CD4-positive, alpha-beta T cell (primary cell): ENCODE data around the gene POTEC. TPM values are rescaled to one million over a fixed set of nuclear protein-coding genes. Genes with fewer than 3 reads are reported as not detected.
"Not testable (repeated sequence)": the region's sequence is repeated elsewhere in the genome, so short reads cannot be mapped to it uniquely, and the experiment has no call there.

Experiments
- ATAC-seq: fragments of 200-7000 bp; cut with Tn5 transposase; one replicate; pipeline ENCODE4 v1.10.0; 2022; ENCODE audit warnings: mild to moderate bottlenecking; ENCODE audit not compliant: poor library complexity
- CTCF ChIA-PET: fragments of 350-600 bp; sonication (Branson Sonifier 250); formaldehyde crosslinking; loops from one replicate; lab custom pipeline; 2021; ENCODE audit warnings: antibody characterized with exemption, inconsistent platforms; lab: Charles Lee
- POLR2A ChIA-PET: fragments of 350-600 bp; sonication (Branson Sonifier 250); formaldehyde crosslinking; loops from one replicate; lab custom pipeline; 2021; ENCODE audit warnings: antibody characterized with exemption, inconsistent platforms; lab: Charles Lee
- DNase-seq, 14 experiments: peaks; one replicate each; pipeline ENCODE4 v3.0.0-alpha.2; 2013 to 2020; ENCODE audit warnings: mixed read lengths in 2 of 14
- H3K27ac ChIP-seq, 2 donors: one replicate each; pipeline versions ENCODE4 v1.5.1 to v1.7.0; 2013; ENCODE audit warnings: low read length in 2 of 2, low read depth in 1 of 2, mild to moderate bottlenecking in 1 of 2
- H3K27me3 ChIP-seq, 2 experiments: 1 replicate in 1 of 2; 2 replicates in 1 of 2; pipeline versions ENCODE4 v1.6.1 to v1.7.0; 2013; ENCODE audit warnings: low read length in 2 of 2, control low read depth in 1 of 2, mild to moderate bottlenecking in 1 of 2, moderate library complexity in 1 of 2; ENCODE audit not compliant: insufficient read depth in 2 of 2, control insufficient read depth in 1 of 2
- H3K36me3 ChIP-seq: one replicate; pipeline ENCODE4 v1.6.1; 2013; ENCODE audit warnings: low read length, control low read depth; ENCODE audit not compliant: insufficient read depth
- H3K4me1 ChIP-seq: one replicate; pipeline ENCODE4 v1.6.1; 2013; ENCODE audit warnings: low read length, control low read depth; ENCODE audit not compliant: insufficient read depth
- H3K4me3 ChIP-seq: one replicate; pipeline ENCODE4 v1.5.1; 2013; ENCODE audit warnings: mild to moderate bottlenecking, low read length, moderate library complexity
- H3K9me3 ChIP-seq, 2 experiments: 1 replicate in 1 of 2; 2 replicates in 1 of 2; pipeline versions ENCODE4 v1.6.1 to v1.7.0; 2013; ENCODE audit warnings: low read length in 2 of 2, mild to moderate bottlenecking in 2 of 2, control low read depth in 1 of 2, moderate library complexity in 1 of 2; ENCODE audit not compliant: control insufficient read depth in 1 of 2, insufficient read depth in 1 of 2
- H3K27ac Mint-ChIP-seq: one replicate; pipeline ENCODE4 v1.8.0; 2020; ENCODE audit warnings: mixed read lengths
- H3K27me3 Mint-ChIP-seq: one replicate; pipeline ENCODE4 v1.8.0; 2021; ENCODE audit warnings: mixed read lengths
- H3K36me3 Mint-ChIP-seq: one replicate; pipeline ENCODE4 v1.8.0; 2021; ENCODE audit warnings: low read depth, mixed read lengths
- H3K4me1 Mint-ChIP-seq: one replicate; pipeline ENCODE4 v1.8.0; 2021; ENCODE audit warnings: low read depth, mixed read lengths
- H3K4me3 Mint-ChIP-seq: one replicate; pipeline ENCODE4 v1.8.0; 2020; ENCODE audit warnings: mild to moderate bottlenecking, mixed read lengths
- H3K9me3 Mint-ChIP-seq: one replicate; pipeline ENCODE4 v1.8.0; 2020; ENCODE audit warnings: mixed read lengths
- intact Hi-C, 2 experiments: fragments of 100-400 bp; cut with DNase I in 1 of 2; cut with micrococcal nuclease in 1 of 2; formaldehyde crosslinking; loops; one replicate each; pipeline versions ENCODE4 v1.15.1 to v1.9.0; 2023 to 2025; cut with DNase I, micrococcal nuclease
- total RNA-seq, 174 experiments: library from RNA in 2 of 174; stranded (reverse) in 2 of 174; gene quantifications; one replicate each; pipeline ENCODE4 v1.2.3 and lab custom pipeline; 2021 to 2026

The POTEC gene
- total RNA-seq, 2 experiments from 2014 or later: not detected

GRCh38 chr18:14501894-14502293, 41.5 kb downstream of the POTEC start:
- DNase-seq, intact Hi-C loops, ATAC-seq, H3K27me3 ChIP-seq, H3K4me1 ChIP-seq, POLR2A ChIA-PET, H3K4me1 Mint-ChIP-seq, H3K27ac Mint-ChIP-seq, H3K9me3 Mint-ChIP-seq, H3K4me3 ChIP-seq, H3K27me3 Mint-ChIP-seq, H3K4me3 Mint-ChIP-seq, H3K9me3 ChIP-seq, H3K36me3 Mint-ChIP-seq, H3K27ac ChIP-seq, H3K36me3 ChIP-seq, CTCF ChIA-PET: not testable (repeated sequence)

- H3K27ac Mint-ChIP-seq, intact Hi-C loops, H3K36me3 Mint-ChIP-seq, H3K4me3 Mint-ChIP-seq, DNase-seq, POLR2A ChIA-PET, H3K4me1 Mint-ChIP-seq, H3K27me3 Mint-ChIP-seq, H3K9me3 ChIP-seq, H3K27me3 ChIP-seq, H3K4me3 ChIP-seq, H3K27ac ChIP-seq, CTCF ChIA-PET, H3K36me3 ChIP-seq, ATAC-seq, H3K9me3 Mint-ChIP-seq, H3K4me1 ChIP-seq: not testable (repeated sequence)
These were observed 54.0 kb downstream of the POTEC start for GRCh38 chr18:14489256-14490014.

GRCh38 chr18:14488789-14489188, 54.6 kb downstream of the POTEC start:
- POLR2A ChIA-PET, H3K36me3 ChIP-seq, H3K4me1 ChIP-seq, intact Hi-C loops, H3K4me1 Mint-ChIP-seq, H3K27ac ChIP-seq, H3K27ac Mint-ChIP-seq, CTCF ChIA-PET, H3K4me3 ChIP-seq, H3K27me3 ChIP-seq, ATAC-seq, H3K27me3 Mint-ChIP-seq, H3K4me3 Mint-ChIP-seq, H3K9me3 Mint-ChIP-seq, DNase-seq, H3K36me3 Mint-ChIP-seq, H3K9me3 ChIP-seq: not testable (repeated sequence)

- intact Hi-C loops, CTCF ChIA-PET, ATAC-seq: not testable (repeated sequence)
These were observed 56.3 kb downstream of the POTEC start for GRCh38 chr18:14486926-14487580.

DNA sequence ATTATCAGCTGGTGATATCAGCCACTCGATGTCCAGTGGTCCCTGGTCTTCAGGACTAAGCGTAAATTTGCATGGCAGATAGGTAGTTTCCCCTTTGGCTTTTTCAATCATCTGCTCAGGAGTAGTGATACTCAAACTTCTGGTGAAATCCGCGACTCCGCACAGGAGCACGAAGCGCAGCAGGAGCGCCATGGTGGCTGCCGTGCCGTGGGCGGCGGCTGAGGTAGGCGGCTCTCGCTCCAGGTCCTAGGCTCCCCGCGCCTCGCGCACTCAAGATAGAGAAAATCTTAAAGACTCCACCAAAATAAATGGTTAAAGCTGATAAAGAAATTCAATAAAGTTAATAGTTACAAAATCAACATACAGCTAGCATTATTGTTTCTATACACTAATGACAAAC, 64.3 kb downstream of the POTEC start:
- H3K4me3 Mint-ChIP-seq, intact Hi-C loops, H3K36me3 ChIP-seq, POLR2A ChIA-PET, H3K27ac ChIP-seq, CTCF ChIA-PET, H3K36me3 Mint-ChIP-seq, H3K9me3 Mint-ChIP-seq, H3K27me3 ChIP-seq, H3K4me3 ChIP-seq, H3K27me3 Mint-ChIP-seq, H3K4me1 Mint-ChIP-seq, ATAC-seq, H3K27ac Mint-ChIP-seq, DNase-seq, H3K9me3 ChIP-seq, H3K4me1 ChIP-seq: not testable (repeated sequence)

More at GRCh38 chr18:14486926-14487580, 56.3 kb downstream of the POTEC start:
- H3K9me3 Mint-ChIP-seq, POLR2A ChIA-PET, H3K4me3 ChIP-seq, H3K27me3 Mint-ChIP-seq, H3K9me3 ChIP-seq, H3K36me3 ChIP-seq, H3K4me3 Mint-ChIP-seq, H3K36me3 Mint-ChIP-seq, H3K4me1 Mint-ChIP-seq, H3K27ac ChIP-seq, DNase-seq, H3K27ac Mint-ChIP-seq, H3K27me3 ChIP-seq, H3K4me1 ChIP-seq: not testable (repeated sequence)

GRCh38 chr18:14475520-14475919, 67.9 kb downstream of the POTEC start:
- H3K4me1 ChIP-seq, POLR2A ChIA-PET, intact Hi-C loops, H3K9me3 Mint-ChIP-seq, H3K27me3 Mint-ChIP-seq, H3K27ac ChIP-seq, H3K4me1 Mint-ChIP-seq, H3K27me3 ChIP-seq, CTCF ChIA-PET, H3K4me3 ChIP-seq, ATAC-seq, H3K4me3 Mint-ChIP-seq, DNase-seq, H3K36me3 ChIP-seq, H3K36me3 Mint-ChIP-seq, H3K27ac Mint-ChIP-seq, H3K9me3 ChIP-seq: not testable (repeated sequence)

GRCh38 chr18:14474752-14475151, 68.6 kb downstream of the POTEC start:
- H3K36me3 ChIP-seq, ATAC-seq, DNase-seq, POLR2A ChIA-PET, H3K9me3 Mint-ChIP-seq, H3K27me3 Mint-ChIP-seq, intact Hi-C loops, H3K27ac ChIP-seq, H3K4me3 ChIP-seq, H3K27ac Mint-ChIP-seq, H3K4me1 Mint-ChIP-seq, H3K36me3 Mint-ChIP-seq, CTCF ChIA-PET, H3K9me3 ChIP-seq, H3K4me3 Mint-ChIP-seq, H3K27me3 ChIP-seq, H3K4me1 ChIP-seq: not testable (repeated sequence)
